HepG2 (cell line): ENCODE data around the gene PTH2. TPM values are rescaled to one million over a fixed set of nuclear protein-coding genes. Genes with fewer than 3 reads are reported as not detected.
A peak's percentile ranks its signal among the peaks of the same experiment; 100 is the strongest.

ENCODE experiments used
- ATAC-seq: fragments of 200-7000 bp; cut with Tn5 transposase; 3 replicates; pipeline ENCODE4 v1.9.1; 2020; ENCODE audit warnings: mild to moderate bottlenecking, moderate library complexity
- BruUV-seq: library from RNA; stranded (reverse); fragments of 400-500 nt; replicated peaks from 2 replicates; lab custom pipeline; 2021; lab: Mats Ljungman, UMichigan
- CTCF ChIA-PET: fragments of 300-600 bp; formaldehyde crosslinking; extraction: SDS; loops from one replicate; lab custom pipeline; 2021; ENCODE audit warnings: low total read pairs, inconsistent platforms, low intra/inter-chr PET ratio; lab: Yijun Ruan, JAX
- POLR2A ChIA-PET: fragments of 350-600 bp; sonication (Branson Sonifier 250); formaldehyde crosslinking; loops from one replicate; lab custom pipeline; 2020; ENCODE audit warnings: antibody characterized with exemption, inconsistent platforms; lab: Yijun Ruan, JAX
- DNase-seq: peaks from one replicate; pipeline ENCODE4 v3.0.0-alpha.2; 2015; ENCODE audit warnings: low spot score
- FAIRE-seq: peaks from 3 replicates; lab custom pipeline; 2011; peaks lifted over from hg19 to GRCh38; lab: Jason Lieb, UNC
- H2AFZ ChIP-seq: one replicate; pipeline ENCODE4 v1.6.1; 2011; ENCODE audit warnings: low read length, inconsistent platforms
- H3K27ac ChIP-seq: fragments of 300-600 bp; 3 replicates; pipeline ENCODE4 v1.8.0; 2011; ENCODE audit warnings: mixed run types, mild to moderate bottlenecking, mixed read lengths, low read length, inconsistent platforms; ENCODE audit not compliant: insufficient read depth; ENCODE audit errors: extremely low read length
- H3K27me3 ChIP-seq, 2 experiments: fragments of 200-600 bp in 1 of 2; 2 replicates in 1 of 2; 3 replicates in 1 of 2; pipeline versions ENCODE4 v1.6.0 to v1.8.0; 2011; ENCODE audit warnings: low read length in 2 of 2, mild to moderate bottlenecking in 2 of 2, moderate library complexity in 2 of 2, inconsistent platforms in 1 of 2; ENCODE audit not compliant: insufficient read depth in 2 of 2, control insufficient read depth in 1 of 2
- H3K36me3 ChIP-seq, 2 experiments: fragments of 200-600 bp in 1 of 2; replicated peaks in 1 of 2; 2 replicates in 1 of 2; 3 replicates in 1 of 2; pipeline versions ENCODE4 v1.5.1 to v1.8.0; 2011; ENCODE audit warnings: low read length in 2 of 2, inconsistent platforms in 1 of 2; ENCODE audit not compliant: insufficient read depth in 2 of 2, control insufficient read depth in 1 of 2
- H3K4me1 ChIP-seq: 2 replicates; pipeline ENCODE4 v1.5.1; 2012; ENCODE audit warnings: low read length, inconsistent platforms; ENCODE audit not compliant: insufficient read depth
- H3K4me2 ChIP-seq: 2 replicates; pipeline ENCODE4 v1.6.0; 2011; ENCODE audit warnings: low read depth, low read length, inconsistent platforms
- H3K4me3 ChIP-seq, 3 experiments: fragments of 200-600 bp in 1 of 3; sonication (generic), shearing (Covaris generic) in 1 of 3; replicated peaks in 1 of 3; 2 replicates each; pipeline ENCODE4 v1.5.1; 2011 to 2016; ENCODE audit warnings: low read length in 3 of 3, inconsistent platforms in 2 of 3, low read depth in 2 of 3, mild to moderate bottlenecking in 2 of 3, control low read depth in 1 of 3, mixed read lengths in 1 of 3; ENCODE audit not compliant: insufficient read depth in 1 of 3
- H3K79me2 ChIP-seq: one replicate; pipeline ENCODE4 v1.6.1; 2011; ENCODE audit warnings: low read length, inconsistent platforms; ENCODE audit not compliant: insufficient read depth
- H3K9ac ChIP-seq: 2 replicates; pipeline ENCODE4 v1.6.0; 2011; ENCODE audit warnings: mild to moderate bottlenecking, low read depth, low read length, inconsistent platforms; ENCODE audit not compliant: insufficient read depth
- H3K9me3 ChIP-seq: 2 replicates; pipeline ENCODE4 v1.5.1; 2012; ENCODE audit warnings: mild to moderate bottlenecking, low read length
- H4K20me1 ChIP-seq: 2 replicates; pipeline ENCODE4 v1.6.0; 2011; ENCODE audit warnings: inconsistent platforms, mild to moderate bottlenecking, low read length, moderate library complexity; ENCODE audit not compliant: insufficient read depth
- CC2D1A ChIP-seq: sonication (generic); formaldehyde crosslinking; IDR thresholded peaks from 2 replicates; pipeline ENCODE4 v1.8.1; 2023; ENCODE audit warnings: mild to moderate bottlenecking, missing genetic modification reagents
- HOXA5 ChIP-seq: sonication (generic); formaldehyde crosslinking; IDR thresholded peaks from 2 replicates; pipeline ENCODE4 v1.4.0; 2020; ENCODE audit warnings: missing genetic modification reagents
- PHF8 ChIP-seq: sonication (generic); formaldehyde crosslinking; IDR thresholded peaks from 2 replicates; pipeline ENCODE4 v1.5.0; 2020; ENCODE audit warnings: missing genetic modification reagents
- POLR2A ChIP-seq, 2 experiments: IDR thresholded peaks; 2 replicates each; pipeline ENCODE4 v1.6.1; 2011; ENCODE audit warnings: low read depth in 2 of 2, low read length in 2 of 2, mild to moderate bottlenecking in 1 of 2, moderate library complexity in 1 of 2; ENCODE audit not compliant: insufficient read depth in 1 of 2
- PPARG ChIP-seq: conservative IDR thresholded peaks from 2 replicates; pipeline ENCODE4 v1.6.1; 2016; ENCODE audit warnings: missing biosample characterization, missing genetic modification reagents
- RBM22 ChIP-seq: fragments of 200-400 bp; formaldehyde crosslinking; optimal IDR thresholded peaks from 2 replicates; pipeline ENCODE3; 2017; ENCODE audit warnings: mild to moderate bottlenecking, low read length, moderate library complexity
- RNF2 ChIP-seq: fragments of 450-650 bp; conservative IDR thresholded peaks from 2 replicates; pipeline ENCODE4 v1.6.1; 2016; ENCODE audit warnings: low read depth
- SALL2 ChIP-seq: sonication (generic); formaldehyde crosslinking; IDR thresholded peaks from 2 replicates; pipeline ENCODE4 v1.8.1; 2023; ENCODE audit warnings: mild to moderate bottlenecking, missing genetic modification reagents, inconsistent platforms
- SATB2 ChIP-seq: sonication (generic); formaldehyde crosslinking; IDR thresholded peaks from 2 replicates; pipeline ENCODE4 v1.5.0; 2020; ENCODE audit warnings: missing genetic modification reagents
- ZMYM4 ChIP-seq: sonication (generic); formaldehyde crosslinking; IDR thresholded peaks from 2 replicates; pipeline ENCODE4 v1.8.1; 2023; ENCODE audit warnings: mild to moderate bottlenecking, missing genetic modification reagents
- ZNF160 ChIP-seq: sonication (generic); formaldehyde crosslinking; IDR thresholded peaks from 2 replicates; pipeline ENCODE4 v1.8.0; 2022; ENCODE audit warnings: mild to moderate bottlenecking, inconsistent platforms, missing genetic modification reagents
- ZNF331 ChIP-seq: sonication (generic); formaldehyde crosslinking; IDR thresholded peaks from 2 replicates; pipeline ENCODE4 v1.4.0; 2020; ENCODE audit warnings: missing genetic modification reagents
- ZNF383 ChIP-seq: sonication (generic); formaldehyde crosslinking; IDR thresholded peaks from 2 replicates; pipeline ENCODE4 v1.4.0; 2020; ENCODE audit warnings: missing genetic modification reagents, mild to moderate bottlenecking, borderline replicate concordance
- ZNF484 ChIP-seq: sonication (generic); formaldehyde crosslinking; IDR thresholded peaks from 2 replicates; pipeline ENCODE4 v1.5.1; 2020; ENCODE audit warnings: mild to moderate bottlenecking, low read depth, missing genetic modification reagents, borderline replicate concordance
- ZNF720 ChIP-seq: sonication (generic); formaldehyde crosslinking; IDR thresholded peaks from 2 replicates; pipeline ENCODE4 v1.4.0; 2020; ENCODE audit warnings: missing genetic modification reagents
- ZSCAN31 ChIP-seq: sonication (generic); formaldehyde crosslinking; IDR thresholded peaks from 2 replicates; pipeline ENCODE4 v1.5.0; 2020; ENCODE audit warnings: low read depth, mild to moderate bottlenecking, missing genetic modification reagents
- WGBS: methylation state at CpG from one replicate; pipeline ENCODE4 v1.1.6; 2017; ENCODE audit warnings: low lambda C conversion rate; 5-methylcytosine and 5-hydroxymethylcytosine counted together
- in situ Hi-C: cut with HindIII; loops from 2 replicates; pipeline ENCODE4 v1.10.0; 2017; ENCODE audit warnings: low pct_unique_long_range_greater_than_20kb; ENCODE audit not compliant: extremely low pct_ligation_motif_present
- intact Hi-C: fragments of 100-400 bp; cut with micrococcal nuclease; formaldehyde crosslinking; loops from one replicate; pipeline ENCODE4 v1.10.0; 2022; ENCODE audit not compliant: unreplicated experiment
- polyA plus RNA-seq, 8 experiments: library from polyadenylated mRNA; depleted of rRNA in 3 of 8; stranded (reverse) in 7 of 8; unstranded in 1 of 8; fragments of >200 nt; fragmentation: Illumina TruSeq in 4 of 8; extraction: Trizol in 4 of 8; gene quantifications; 2 replicates each; pipeline versions ENCODE4 v1.2.1 to v1.2.3, GENCODE V29; 2011 to 2016; ENCODE audit warnings: low read depth in 4 of 8, missing spikeins in 1 of 8, mixed read lengths in 1 of 8; ENCODE audit not compliant: insufficient read depth in 1 of 8
- total RNA-seq, 5 experiments: library from RNA; depleted of rRNA; stranded (reverse); fragments of >200 nt; fragmentation: Illumina TruSeq; extraction: Trizol; gene quantifications; 2 replicates each; pipeline ENCODE4 v1.2.3, GENCODE V29; 2016; ENCODE audit warnings: low read depth in 1 of 5
- TF ChIP-seq, protein P1 (sequence below): sonication (generic); formaldehyde crosslinking; IDR thresholded peaks from 2 replicates; pipeline ENCODE4 v1.4.0; 2020; ENCODE audit warnings: mild to moderate bottlenecking, missing genetic modification reagents
- TF ChIP-seq, protein P2 (sequence below): sonication (generic); formaldehyde crosslinking; IDR thresholded peaks from 2 replicates; pipeline ENCODE4 v1.5.0; 2020; ENCODE audit warnings: missing genetic modification reagents, mild to moderate bottlenecking, borderline replicate concordance

Gene PTH2
- total and polyA plus RNA-seq, 2 of the 13 experiments (the other 11 are each of a cell fraction or from before 2014, with no cell fraction given) = not detected

DNA sequence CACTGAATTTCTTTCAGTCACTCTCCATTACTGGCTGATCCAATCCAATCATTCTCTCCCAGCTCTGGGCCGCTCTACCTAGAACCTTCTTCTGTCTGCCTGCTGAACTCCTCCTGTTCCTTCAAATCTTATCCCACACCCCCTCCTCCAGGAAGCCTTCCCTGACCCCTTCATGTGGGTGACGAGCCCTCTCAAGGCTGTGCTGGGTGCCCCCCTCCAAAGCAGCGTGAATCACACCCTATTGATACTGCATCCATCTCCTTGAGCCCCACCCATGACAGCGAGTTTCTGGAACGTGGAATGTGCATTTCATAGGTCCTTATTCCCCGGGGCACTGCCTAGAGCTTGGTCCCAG, 25.2 kb upstream of the PTH2 start (continued):
- TF ChIP-seq ZSCAN31 (CRISPR knock-in tag) (no peak), PHF8 (CRISPR knock-in tag) (no peak), CC2D1A (CRISPR knock-in tag) (no peak), ZNF331 (CRISPR knock-in tag) (no peak)
- TF ChIP-seq, protein P1, sequence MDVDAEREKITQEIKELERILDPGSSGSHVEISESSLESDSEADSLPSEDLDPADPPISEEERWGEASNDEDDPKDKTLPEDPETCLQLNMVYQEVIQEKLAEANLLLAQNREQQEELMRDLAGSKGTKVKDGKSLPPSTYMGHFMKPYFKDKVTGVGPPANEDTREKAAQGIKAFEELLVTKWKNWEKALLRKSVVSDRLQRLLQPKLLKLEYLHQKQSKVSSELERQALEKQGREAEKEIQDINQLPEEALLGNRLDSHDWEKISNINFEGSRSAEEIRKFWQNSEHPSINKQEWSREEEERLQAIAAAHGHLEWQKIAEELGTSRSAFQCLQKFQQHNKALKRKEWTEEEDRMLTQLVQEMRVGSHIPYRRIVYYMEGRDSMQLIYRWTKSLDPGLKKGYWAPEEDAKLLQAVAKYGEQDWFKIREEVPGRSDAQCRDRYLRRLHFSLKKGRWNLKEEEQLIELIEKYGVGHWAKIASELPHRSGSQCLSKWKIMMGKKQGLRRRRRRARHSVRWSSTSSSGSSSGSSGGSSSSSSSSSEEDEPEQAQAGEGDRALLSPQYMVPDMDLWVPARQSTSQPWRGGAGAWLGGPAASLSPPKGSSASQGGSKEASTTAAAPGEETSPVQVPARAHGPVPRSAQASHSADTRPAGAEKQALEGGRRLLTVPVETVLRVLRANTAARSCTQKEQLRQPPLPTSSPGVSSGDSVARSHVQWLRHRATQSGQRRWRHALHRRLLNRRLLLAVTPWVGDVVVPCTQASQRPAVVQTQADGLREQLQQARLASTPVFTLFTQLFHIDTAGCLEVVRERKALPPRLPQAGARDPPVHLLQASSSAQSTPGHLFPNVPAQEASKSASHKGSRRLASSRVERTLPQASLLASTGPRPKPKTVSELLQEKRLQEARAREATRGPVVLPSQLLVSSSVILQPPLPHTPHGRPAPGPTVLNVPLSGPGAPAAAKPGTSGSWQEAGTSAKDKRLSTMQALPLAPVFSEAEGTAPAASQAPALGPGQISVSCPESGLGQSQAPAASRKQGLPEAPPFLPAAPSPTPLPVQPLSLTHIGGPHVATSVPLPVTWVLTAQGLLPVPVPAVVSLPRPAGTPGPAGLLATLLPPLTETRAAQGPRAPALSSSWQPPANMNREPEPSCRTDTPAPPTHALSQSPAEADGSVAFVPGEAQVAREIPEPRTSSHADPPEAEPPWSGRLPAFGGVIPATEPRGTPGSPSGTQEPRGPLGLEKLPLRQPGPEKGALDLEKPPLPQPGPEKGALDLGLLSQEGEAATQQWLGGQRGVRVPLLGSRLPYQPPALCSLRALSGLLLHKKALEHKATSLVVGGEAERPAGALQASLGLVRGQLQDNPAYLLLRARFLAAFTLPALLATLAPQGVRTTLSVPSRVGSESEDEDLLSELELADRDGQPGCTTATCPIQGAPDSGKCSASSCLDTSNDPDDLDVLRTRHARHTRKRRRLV (CRISPR knock-in tag) = no peak
- TF ChIP-seq, all 625 proteins: peak for 0

DNA sequence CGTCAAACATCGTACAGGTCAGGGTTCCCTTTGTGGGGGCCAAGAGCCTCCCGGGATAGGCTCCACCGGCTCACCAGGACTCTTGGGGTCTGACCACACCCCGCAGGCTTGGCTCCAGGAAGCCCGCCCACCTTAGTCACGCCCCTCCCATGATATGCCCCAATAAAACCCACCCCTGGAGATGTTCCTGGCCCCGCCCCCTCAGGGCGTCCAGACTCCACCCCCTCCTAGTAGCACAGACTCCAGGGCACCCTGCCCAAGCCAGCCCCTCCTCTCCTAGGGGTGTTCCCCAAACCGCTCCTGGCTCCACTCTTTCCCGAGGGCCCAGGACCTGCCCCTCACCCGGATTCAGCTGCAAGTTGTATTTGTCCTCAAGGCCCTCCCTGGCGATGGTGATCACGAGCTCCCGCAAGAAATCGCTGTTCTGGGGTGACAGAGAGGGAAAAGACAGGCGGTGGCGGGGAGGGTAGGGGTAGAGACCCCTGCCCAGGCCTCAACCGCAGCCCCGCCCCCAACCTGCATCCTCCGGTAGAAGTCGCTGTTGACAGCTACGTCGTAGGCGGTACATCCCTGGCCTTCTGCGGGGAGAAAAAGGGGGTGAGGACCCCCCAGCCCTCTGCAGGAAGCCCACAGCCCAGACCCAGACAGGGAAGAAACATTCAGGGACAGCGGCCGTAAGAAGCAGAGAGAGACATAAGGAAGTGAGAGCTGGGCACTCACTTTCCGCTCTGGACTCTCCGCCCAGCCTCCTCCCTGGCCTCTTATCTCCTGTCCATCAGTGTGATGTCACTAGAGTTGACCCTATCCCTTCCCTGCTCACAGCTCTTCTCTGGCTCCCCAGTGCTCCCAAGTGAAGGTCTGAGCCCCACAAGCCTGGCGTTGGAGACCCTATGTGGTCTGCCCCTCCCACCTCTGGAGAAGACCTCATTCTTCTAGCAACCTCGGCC, 24.5 kb upstream of the PTH2 start:
- H3K4me2 ChIP-seq = no peak overlapping the region
- no peaks in the 10 kb centered on the region for H4K20me1 ChIP-seq
- intact Hi-C loops (no loop called here), in situ Hi-C loops (no loop called here)
- ATAC-seq = no peak
- no peaks in the 10 kb centered on the region for H3K9me3 ChIP-seq
- no peaks in the 10 kb centered on the region; a peak in 1 of 5 replicates for H3K27me3 ChIP-seq
- peaks cover 6 to 25% of the 10 kb centered on the region in 2 experiments; a peak in 3 of 5 replicates for H3K36me3 ChIP-seq
- no peak overlapping the region for H3K9ac ChIP-seq
- H3K27ac ChIP-seq = no peak overlapping the region
- no peak overlapping the region for H3K4me3 ChIP-seq
- 95% methylated on average over 25 of the region's 32 CpGs for WGBS
- no TSS peak for BruUV-seq
- no peak for DNase-seq
- POLR2A ChIA-PET = no interaction called here
- FAIRE-seq = no peak
- CTCF ChIA-PET = no interaction called here
- H3K4me1 ChIP-seq = peaks cover 32% of the 10 kb centered on the region
- H2AFZ ChIP-seq = no peak overlapping the region
- peaks cover 17% of the 10 kb centered on the region for H3K79me2 ChIP-seq
- TF ChIP-seq ZNF160 = no peak
- peak; percentile 26 for TF ChIP-seq RBM22
- no peak for TF ChIP-seq SATB2 (CRISPR knock-in tag)
- TF ChIP-seq RNF2 = no peak
- no peak for TF ChIP-seq ZNF720 (CRISPR knock-in tag)
- no peak for TF ChIP-seq PPARG (CRISPR knock-in tag)
- no peak for TF ChIP-seq ZNF383 (CRISPR knock-in tag)
- TF ChIP-seq, protein P2, sequence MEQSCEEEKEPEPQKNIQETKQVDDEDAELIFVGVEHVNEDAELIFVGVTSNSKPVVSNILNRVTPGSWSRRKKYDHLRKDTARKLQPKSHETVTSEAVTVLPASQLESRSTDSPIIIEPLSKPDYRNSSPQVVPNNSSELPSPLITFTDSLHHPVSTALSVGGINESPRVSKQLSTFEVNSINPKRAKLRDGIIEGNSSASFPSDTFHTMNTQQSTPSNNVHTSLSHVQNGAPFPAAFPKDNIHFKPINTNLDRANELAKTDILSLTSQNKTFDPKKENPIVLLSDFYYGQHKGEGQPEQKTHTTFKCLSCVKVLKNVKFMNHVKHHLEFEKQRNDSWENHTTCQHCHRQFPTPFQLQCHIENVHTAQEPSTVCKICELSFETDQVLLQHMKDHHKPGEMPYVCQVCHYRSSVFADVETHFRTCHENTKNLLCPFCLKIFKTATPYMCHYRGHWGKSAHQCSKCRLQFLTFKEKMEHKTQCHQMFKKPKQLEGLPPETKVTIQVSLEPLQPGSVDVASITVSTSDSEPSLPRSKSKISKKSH = no peak
- TF ChIP-seq ZNF484 (CRISPR knock-in tag) = no peak
- TF ChIP-seq HOXA5 = no peak
- TF ChIP-seq POLR2A (IDR thresholded peaks at IDR 0.05; ENCODE audit: insufficient read depth in 1 of 2, low read depth in 2 of 2, low read length in 2 of 2) = 0 out of 4 replicates have a peak, but pooled peaks of 1 of the 2 experiments have one; percentile 20
- no peak for TF ChIP-seq SALL2 (CRISPR knock-in tag)
- TF ChIP-seq ZMYM4 (CRISPR knock-in tag) = no peak
